Measurements from ENCODE around the gene LYSMD4. TPM values are rescaled to one million over a fixed set of nuclear protein-coding genes. Genes with fewer than 3 reads are reported as not detected.

LYSMD4 gene
- total and polyA plus RNA-seq, 2 of the 8 experiments (the other 6 are each of a cell fraction or from before 2014, with no cell fraction given) = 7.5 to 17.5 TPM

DNA sequence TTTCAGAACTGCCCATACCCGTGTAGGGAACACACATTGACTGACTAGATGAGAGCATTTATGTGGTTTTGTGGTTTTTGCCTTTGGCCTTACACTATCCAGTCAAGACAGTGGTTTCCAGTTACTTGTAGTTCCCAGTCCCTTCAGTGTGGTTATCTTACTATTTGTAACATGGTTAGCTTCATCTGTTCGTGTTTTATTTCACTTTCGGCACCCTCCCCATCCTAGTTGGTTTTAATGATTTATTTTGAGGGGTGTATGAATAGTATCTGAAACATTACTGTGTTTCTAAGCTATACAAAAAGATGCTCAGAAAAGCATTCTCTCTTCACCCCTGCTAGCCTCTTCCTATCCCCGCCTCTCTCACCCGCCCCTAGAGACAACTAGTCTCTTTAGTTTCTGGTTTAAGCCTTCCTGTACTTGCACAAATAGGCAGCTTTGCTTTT is 14.1 kb downstream of the LYSMD4 start:
- peaks cover 0 to 4% (median 0%) of the 10 kb centered on the region in 4 experiments; a peak in 3 of 8 replicates for H3K36me3 ChIP-seq (ENCODE audit: control insufficient read depth in 2 of 4, insufficient read depth in 4 of 4, low read length in 3 of 4)
- ChIA-PET CTCF (ENCODE audit: partially characterized antibody) (interaction anchor here (0.6 to 8.4 kb wide), 6 partner anchors 11 to 854 kb away, joined by 3 to 51 read pairs (median 4); no protein-coding TSS in a partner anchor), POLR2A (ENCODE audit: partially characterized antibody) (interaction anchor here (0.9 kb wide), 1 partner anchor 335 kb away, joined by 3 read pairs; no protein-coding TSS in a partner anchor)
- no peak overlapping the region for H2AFZ ChIP-seq (ENCODE audit: low read length)
- H3K4ac ChIP-seq (replicated peaks; ENCODE audit: insufficient read length, low read depth, low read length) = no peak overlapping the region
- H3K9me3 ChIP-seq (ENCODE audit: insufficient read depth in 2 of 2, low read depth in 1 of 2, low read length in 1 of 2) = no peaks in the 10 kb centered on the region
- FAIRE-seq (no peak), DNase-seq (ENCODE audit: low read depth in 1 of 2, low spot score in 2 of 2) (no peak)
- H3K4me3 ChIP-seq (ENCODE audit: extremely low read depth in 1 of 4, insufficient read depth in 2 of 4, low read depth in 3 of 4, low read length in 4 of 4) = no peak overlapping the region
- no peak overlapping the region for H2BK15ac ChIP-seq (ENCODE audit: low read length)
- no peaks in the 10 kb centered on the region for H4K20me1 ChIP-seq (replicated peaks in 1 of 2; ENCODE audit: control insufficient read depth in 1 of 2, insufficient read depth in 2 of 2, low read length in 2 of 2)
- H2AK5ac ChIP-seq (ENCODE audit: low read depth, low read length) = no peak overlapping the region
- H3K23me2 ChIP-seq (ENCODE audit: low read depth, low read length) = no peaks in the 10 kb centered on the region; the same call in 1 of the 2 replicates
- H3K14ac ChIP-seq (ENCODE audit: insufficient read length) = no peak overlapping the region
- H2BK12ac ChIP-seq (ENCODE audit: low read depth, low read length) = no peak overlapping the region
- no peak overlapping the region for H2BK120ac ChIP-seq (replicated peaks; ENCODE audit: low read depth, low read length)
- H3K27me3 ChIP-seq (replicated peaks in 1 of 4; ENCODE audit: control insufficient read depth in 3 of 4, extremely low read depth in 1 of 4, insufficient read depth in 3 of 4, low read length in 3 of 4) = no peaks in the 10 kb centered on the region
- no peak overlapping the region for H2BK5ac ChIP-seq (ENCODE audit: low read depth, low read length)
- H3K79me1 ChIP-seq (ENCODE audit: low read depth, low read length) = no peaks in the 10 kb centered on the region
- H3K79me2 ChIP-seq (ENCODE audit: control insufficient read depth in 1 of 2, insufficient read depth in 2 of 2, low read length in 2 of 2) = no peaks in the 10 kb centered on the region
- no peak overlapping the region for H3K56ac ChIP-seq (replicated peaks; ENCODE audit: insufficient read length, low read depth, low read length)
- no peak overlapping the region for H2BK20ac ChIP-seq (ENCODE audit: low read length)
- H3K9ac ChIP-seq (replicated peaks in 1 of 4; ENCODE audit: extremely low read depth in 1 of 4, low read depth in 3 of 4, low read length in 3 of 4) = no peak overlapping the region
- H4K91ac ChIP-seq (replicated peaks; ENCODE audit: insufficient read length, low read length) = no peak overlapping the region
- no peak overlapping the region for H3K23ac ChIP-seq (ENCODE audit: insufficient read length)
- H3K27ac ChIP-seq (ENCODE audit: low read depth, low read length) = no peak overlapping the region
- no peak overlapping the region for H3K18ac ChIP-seq (ENCODE audit: extremely low read depth, low read length)
- H4K8ac ChIP-seq (ENCODE audit: extremely low read depth, insufficient read depth, low read length) = no peak overlapping the region
- no peak overlapping the region for H4K5ac ChIP-seq (ENCODE audit: insufficient read length, low read depth, low read length)
- peaks cover 0 to 2% (median 0%) of the 10 kb centered on the region in 4 experiments; a peak in 1 of 7 replicates for H3K4me1 ChIP-seq (replicated peaks in 1 of 4; ENCODE audit: control insufficient read depth in 3 of 4, insufficient read depth in 4 of 4, low read length in 3 of 4)
- H3K4me2 ChIP-seq (ENCODE audit: insufficient read depth in 1 of 2, low read depth in 2 of 2, low read length in 2 of 2) = no peak overlapping the region
- 93% methylated on average over 5 of the region's 5 CpGs; no CpG with 5 or more reads in 1 of the 2 experiments for WGBS, 2 experiments (ENCODE audit: extremely low coverage in 1 of 2, insufficient coverage in 1 of 2, insufficient read length in 1 of 2, insufficient replicate concordance in 2 of 2, low coverage in 1 of 2, low lambda C conversion rate in 2 of 2, missing lambda C conversion rate in 1 of 2)
- TF ChIP-seq JUN (IDR thresholded peaks at IDR 0.05; ENCODE audit: low read depth, low read length) = no peak
- no peak for TF ChIP-seq BACH1 (IDR thresholded peaks at IDR 0.05; ENCODE audit: low read length)
- TF ChIP-seq TEAD4 (IDR thresholded peaks at IDR 0.05; ENCODE audit: low read depth, low read length) = no peak
- TF ChIP-seq, protein P1, sequence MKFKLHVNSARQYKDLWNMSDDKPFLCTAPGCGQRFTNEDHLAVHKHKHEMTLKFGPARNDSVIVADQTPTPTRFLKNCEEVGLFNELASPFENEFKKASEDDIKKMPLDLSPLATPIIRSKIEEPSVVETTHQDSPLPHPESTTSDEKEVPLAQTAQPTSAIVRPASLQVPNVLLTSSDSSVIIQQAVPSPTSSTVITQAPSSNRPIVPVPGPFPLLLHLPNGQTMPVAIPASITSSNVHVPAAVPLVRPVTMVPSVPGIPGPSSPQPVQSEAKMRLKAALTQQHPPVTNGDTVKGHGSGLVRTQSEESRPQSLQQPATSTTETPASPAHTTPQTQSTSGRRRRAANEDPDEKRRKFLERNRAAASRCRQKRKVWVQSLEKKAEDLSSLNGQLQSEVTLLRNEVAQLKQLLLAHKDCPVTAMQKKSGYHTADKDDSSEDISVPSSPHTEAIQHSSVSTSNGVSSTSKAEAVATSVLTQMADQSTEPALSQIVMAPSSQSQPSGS (IDR thresholded peaks at IDR 0.05; ENCODE audit: low read length) = no peak
- no peak for TF ChIP-seq JUND (IDR thresholded peaks at IDR 0.05; ENCODE audit: low read length)
- no peak for TF ChIP-seq SIX5 (IDR thresholded peaks at IDR 0.05; ENCODE audit: low read depth, low read length)
- no peak for TF ChIP-seq RNF2 (IDR thresholded peaks at IDR 0.05; ENCODE audit: borderline replicate concordance, low read depth, low read length, missing control alignments, poor library complexity, severe bottlenecking)
- TF ChIP-seq RFX5 (IDR thresholded peaks at IDR 0.05; ENCODE audit: borderline replicate concordance, low read depth, low read length) = no peak
- no peak for TF ChIP-seq ASH2L (IDR thresholded peaks at IDR 0.05; ENCODE audit: low read length)

All from H1 (cell line).